Colon (tissue), 2 donors: ENCODE results near the gene SOX8.

ENCODE experiments used
- FAIRE-seq: peaks from 2 replicates; lab custom pipeline; 2012; peaks lifted over from hg19 to GRCh38; lab: Jason Lieb, UNC
- donor health status: control.
- donor health status: control.

SOX8 gene

GRCh38 chr16:988471-989353 lies 7.1 kb downstream of the SOX8 start:
- no peak for FAIRE-seq

GRCh38 chr16:989354-989814 lies 7.8 kb downstream of the SOX8 start:
- FAIRE-seq: no peak

- FAIRE-seq: no peak
Measured at GRCh38 chr16:990516-991291, 9.1 kb downstream of the SOX8 start.

GRCh38 chr16:991345-991744 lies 9.8 kb downstream of the SOX8 start:
- no peak for FAIRE-seq

GRCh38 chr16:991773-992172 lies 10.2 kb downstream of the SOX8 start:
- FAIRE-seq: no peak

- no peak for FAIRE-seq
Measured at GRCh38 chr16:993731-994130, 12.2 kb downstream of the SOX8 start.

- no peak for FAIRE-seq
Measured at GRCh38 chr16:995087-995486, 13.5 kb downstream of the SOX8 start.

GRCh38 chr16:995783-996182 lies 14.2 kb downstream of the SOX8 start:
- no peak for FAIRE-seq

- no peak for FAIRE-seq
Measured at GRCh38 chr16:996681-997080, 15.1 kb downstream of the SOX8 start.

GRCh38 chr16:997440-998051 lies 16.0 kb downstream of the SOX8 start:
- FAIRE-seq: no peak

- no peak for FAIRE-seq
Measured at GRCh38 chr16:998211-998610, 16.6 kb downstream of the SOX8 start.

- FAIRE-seq: no peak
Measured at GRCh38 chr16:998615-999014, 17.0 kb downstream of the SOX8 start.

GRCh38 chr16:999677-1000076 lies 18.1 kb downstream of the SOX8 start:
- FAIRE-seq: no peak

- no peak for FAIRE-seq
Measured at GRCh38 chr16:1000608-1001007, 19.0 kb downstream of the SOX8 start.

- no peak for FAIRE-seq
Measured at GRCh38 chr16:1001096-1001495, 19.5 kb downstream of the SOX8 start.

GRCh38 chr16:1002399-1003166 lies 21.0 kb downstream of the SOX8 start:
- no peak for FAIRE-seq

- no peak for FAIRE-seq
Measured at GRCh38 chr16:1003391-1004347, 22.1 kb downstream of the SOX8 start.

- no peak for FAIRE-seq
Measured at GRCh38 chr16:1005286-1005685, 23.7 kb downstream of the SOX8 start.

GRCh38 chr16:1006781-1007180 lies 25.2 kb downstream of the SOX8 start:
- FAIRE-seq: no peak

- no peak for FAIRE-seq
Measured at GRCh38 chr16:1007284-1007850, 25.8 kb downstream of the SOX8 start.

GRCh38 chr16:1008085-1008484 lies 26.5 kb downstream of the SOX8 start:
- no peak for FAIRE-seq
